ENCODE data around the gene WFIKKN1.

The WFIKKN1 gene

DNA sequence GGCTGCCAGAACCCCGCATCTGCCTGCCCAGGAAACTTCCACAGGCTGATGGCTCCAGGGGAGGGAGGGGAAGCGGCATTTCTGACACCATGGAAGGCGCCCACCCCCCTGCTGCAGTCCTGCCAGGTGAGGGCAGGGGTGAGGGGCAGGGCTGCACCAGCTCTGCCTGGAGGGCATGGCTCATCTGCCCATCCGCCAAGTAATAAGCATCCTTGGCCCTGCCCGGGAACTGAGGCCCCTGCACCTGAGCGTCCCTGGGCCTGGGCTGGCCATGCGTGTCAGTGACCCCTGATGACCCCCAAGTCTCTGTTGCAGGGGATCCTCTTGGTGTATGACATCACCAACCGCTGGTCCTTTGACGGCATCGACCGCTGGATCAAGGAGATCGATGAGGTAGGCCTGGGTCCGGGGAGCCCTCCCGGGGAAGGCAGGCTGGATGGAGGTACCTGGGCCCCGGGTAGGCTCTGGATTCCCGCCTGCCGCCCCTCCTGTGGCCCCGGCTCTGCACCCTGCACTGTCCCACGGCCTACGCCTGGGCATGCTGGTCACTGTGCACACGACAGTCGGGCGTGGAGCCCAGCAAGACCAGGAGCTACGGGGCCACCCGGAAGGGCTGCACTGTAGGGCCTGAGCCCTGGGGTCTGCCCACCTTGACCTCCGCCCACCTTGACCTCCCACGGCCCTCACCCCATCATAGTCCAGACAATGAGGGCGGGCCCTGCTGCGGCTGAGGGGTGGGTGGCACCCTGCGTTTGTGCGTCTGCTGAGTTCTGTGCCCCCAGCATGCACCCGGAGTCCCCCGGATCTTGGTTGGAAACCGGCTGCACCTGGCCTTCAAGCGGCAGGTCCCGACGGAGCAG is 5.4 kb upstream of the WFIKKN1 start:
- no peak for DNase-seq

DNA sequence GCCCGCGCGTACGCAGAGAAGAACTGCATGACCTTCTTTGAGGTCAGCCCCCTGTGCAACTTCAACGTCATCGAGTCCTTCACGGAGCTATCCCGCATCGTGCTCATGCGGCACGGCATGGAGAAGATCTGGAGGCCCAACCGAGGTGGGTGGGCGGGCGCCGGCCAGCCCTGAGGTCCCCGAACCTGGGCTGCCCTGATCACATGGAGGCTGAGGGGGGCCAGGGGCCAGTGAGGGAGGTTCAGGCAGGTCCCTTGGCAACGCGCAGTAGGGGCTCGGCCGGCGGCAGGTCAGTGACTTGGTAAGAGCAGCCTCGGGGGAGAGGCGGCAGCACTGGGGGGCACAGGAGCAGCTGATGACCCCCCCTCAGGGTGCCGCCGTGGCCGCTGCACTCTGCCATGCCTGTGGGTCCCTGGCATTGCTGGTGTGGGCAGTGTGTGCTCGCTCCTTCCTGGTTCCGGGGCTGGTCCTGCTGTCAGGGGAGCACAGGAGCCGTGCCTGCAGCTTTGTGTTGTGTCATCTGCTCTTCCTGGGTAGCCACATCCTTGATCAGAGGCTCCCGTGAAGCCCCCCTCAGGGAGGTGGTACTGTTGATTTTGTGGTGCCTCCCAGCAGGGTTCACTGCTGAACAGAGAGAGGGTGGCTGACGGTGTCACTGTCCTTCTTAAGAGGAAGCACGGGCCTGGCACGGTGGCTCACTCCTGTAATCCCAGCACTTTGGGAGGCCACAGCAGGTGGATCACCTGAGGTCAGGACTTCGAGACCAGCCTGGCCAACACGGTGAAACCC is 4.6 kb upstream of the WFIKKN1 start:
- DNase-seq, result no peak

DNA sequence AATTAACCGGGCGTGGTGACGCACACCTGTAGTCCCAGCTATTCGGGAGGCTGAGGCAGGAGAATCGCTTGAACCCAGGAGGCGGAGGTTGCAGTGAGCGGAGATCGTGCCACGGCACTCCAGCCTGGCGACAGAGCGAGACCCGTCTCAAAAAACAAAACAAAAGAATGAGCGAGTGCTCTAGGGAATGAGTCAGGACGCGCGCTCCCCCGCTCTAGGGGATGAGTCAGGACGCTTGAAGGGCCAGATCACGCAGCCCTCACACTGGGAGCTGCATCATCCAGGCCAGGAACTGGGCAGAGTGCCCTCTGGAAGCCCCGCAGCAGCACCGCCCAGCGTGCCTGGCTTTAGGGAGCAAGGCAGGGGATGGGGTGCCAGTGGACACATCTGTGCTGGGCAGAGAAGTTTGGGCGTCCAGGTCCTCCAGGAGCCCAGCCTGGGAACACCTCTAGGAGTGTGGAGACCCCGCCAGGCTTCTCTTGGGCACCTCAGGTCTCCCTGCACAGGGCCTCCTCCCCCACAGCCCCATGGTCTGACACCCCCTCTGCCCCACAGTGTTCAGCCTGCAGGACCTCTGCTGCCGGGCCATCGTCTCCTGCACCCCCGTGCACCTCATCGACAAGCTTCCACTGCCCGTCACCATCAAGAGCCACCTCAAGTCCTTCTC is 3.9 kb upstream of the WFIKKN1 start:
- DNase-seq, result no peak

DNA sequence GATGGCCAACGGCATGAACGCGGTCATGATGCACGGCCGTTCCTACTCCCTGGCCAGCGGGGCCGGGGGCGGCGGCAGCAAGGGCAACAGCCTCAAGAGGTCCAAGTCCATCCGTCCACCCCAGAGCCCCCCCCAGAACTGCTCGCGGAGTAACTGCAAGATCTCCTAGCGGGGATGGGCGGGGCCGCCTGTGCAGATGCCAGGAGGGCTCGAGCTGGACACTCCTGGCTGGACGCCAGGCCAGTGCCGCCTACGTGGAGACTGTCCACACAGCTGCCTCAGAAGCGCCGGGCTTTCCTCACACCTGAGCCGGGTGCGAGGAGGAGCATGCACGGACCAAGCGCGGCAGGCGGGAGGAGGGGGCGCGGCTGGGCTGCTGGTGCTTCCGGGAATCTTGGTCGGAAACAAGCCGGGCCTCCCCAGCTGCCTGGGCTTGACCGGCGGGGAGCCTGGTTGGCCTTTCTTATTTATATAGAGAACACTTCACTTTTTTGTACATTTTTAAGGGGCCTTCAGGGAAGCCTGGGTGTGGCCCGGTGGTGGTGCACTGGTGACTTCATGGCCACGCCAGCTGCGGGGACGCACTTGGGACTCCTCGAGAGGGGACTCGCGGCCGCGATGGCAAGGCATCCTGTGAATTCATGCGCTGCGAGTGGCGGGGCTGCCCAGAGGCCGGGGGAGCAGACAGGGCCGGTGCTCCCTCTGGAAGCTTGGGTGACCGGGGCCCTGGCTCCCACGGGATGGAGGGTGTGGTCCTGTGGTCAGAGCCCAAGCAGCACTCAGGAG is 3.1 kb upstream of the WFIKKN1 start:
- DNase-seq, result no peak

DNA sequence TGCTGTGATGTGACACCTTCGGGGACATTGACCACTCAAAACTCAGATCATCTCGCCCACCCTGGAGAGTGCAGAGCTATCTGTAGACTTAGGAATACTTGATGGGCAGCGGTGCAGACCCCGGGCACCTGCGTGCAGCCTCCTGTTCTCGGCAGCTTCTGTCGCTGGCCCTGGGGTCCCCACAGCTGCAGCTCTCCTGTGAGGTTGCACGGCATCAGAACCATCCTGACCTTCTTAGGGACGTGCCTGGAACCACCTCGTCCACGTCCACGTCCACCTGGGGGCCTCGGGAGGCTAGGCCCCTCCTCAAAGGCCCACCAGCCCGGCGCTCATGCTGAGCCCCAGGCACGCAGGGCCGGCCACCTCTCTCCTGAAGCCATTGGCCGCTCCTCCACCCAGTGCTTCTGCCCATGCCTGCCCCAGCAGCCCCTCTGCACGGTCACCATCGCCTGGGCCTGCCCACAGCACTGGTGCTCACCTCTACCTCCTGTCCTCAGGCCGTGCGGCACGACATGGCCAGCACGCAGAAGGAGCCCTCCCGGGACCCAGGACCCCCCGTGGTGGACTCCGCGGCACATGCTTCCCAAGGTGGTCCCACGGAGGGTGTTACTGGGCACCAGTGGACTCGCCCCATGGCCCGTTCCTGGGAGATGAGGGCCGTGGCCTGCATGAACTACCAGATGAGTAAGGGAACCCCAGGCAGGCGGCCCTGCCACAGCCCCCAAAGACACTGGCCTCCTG is 2.3 kb upstream of the WFIKKN1 start:
- DNase-seq, result no peak

DNA sequence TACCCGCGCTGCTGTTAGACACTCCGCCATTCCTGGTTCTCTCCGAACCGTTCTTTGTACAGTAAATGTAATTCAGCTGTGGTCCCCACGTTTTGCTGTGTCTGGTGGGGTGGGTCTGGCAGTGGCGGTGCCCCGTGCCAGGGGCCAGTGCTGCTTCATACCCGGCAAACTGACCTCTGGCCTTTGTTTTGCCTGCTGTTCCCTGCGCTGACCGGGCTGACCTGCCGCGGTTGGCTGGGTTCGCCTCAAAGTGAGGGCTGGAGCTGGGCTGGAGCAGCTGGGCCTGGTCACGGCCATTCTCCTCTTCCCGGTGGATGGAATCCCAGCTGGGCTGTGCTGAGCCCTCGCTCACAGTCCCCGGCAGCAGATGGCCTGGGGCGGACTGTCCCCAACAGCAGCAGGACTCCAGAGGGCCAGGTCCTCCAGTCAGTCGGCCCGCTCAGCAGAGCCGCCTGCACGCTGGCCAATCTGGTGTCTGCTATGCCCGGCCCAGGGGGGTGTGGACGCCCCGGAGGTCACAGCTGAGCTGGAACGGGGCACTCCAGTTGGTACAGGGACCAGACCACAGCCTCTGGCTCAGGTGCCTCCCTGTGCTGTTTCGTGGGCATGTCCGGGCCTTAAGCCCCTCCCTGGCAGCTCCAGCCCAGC is 1.5 kb upstream of the WFIKKN1 start:
- no peak for DNase-seq

DNA sequence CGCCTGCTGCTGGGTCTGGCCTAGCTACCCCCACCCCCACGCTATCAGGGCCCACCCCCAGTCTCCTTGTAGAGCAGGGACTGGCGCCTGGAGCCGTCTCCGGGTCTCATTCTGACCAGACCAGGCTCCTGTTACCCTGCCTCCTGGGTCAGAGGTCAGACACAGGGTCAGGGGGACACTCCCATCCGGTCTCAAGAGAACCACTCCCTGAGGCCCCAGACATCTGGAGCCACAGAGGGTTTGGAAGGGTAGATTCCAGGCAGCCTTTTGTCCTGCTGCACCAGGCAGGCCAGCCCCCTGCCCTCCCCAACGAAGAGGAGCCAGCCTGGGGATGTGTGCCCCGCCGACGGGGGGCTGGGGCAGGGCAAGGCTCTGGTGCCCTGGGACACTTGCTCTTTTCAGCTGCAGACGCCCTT is 944 bp upstream of the WFIKKN1 start:
- no peak for DNase-seq

DNA sequence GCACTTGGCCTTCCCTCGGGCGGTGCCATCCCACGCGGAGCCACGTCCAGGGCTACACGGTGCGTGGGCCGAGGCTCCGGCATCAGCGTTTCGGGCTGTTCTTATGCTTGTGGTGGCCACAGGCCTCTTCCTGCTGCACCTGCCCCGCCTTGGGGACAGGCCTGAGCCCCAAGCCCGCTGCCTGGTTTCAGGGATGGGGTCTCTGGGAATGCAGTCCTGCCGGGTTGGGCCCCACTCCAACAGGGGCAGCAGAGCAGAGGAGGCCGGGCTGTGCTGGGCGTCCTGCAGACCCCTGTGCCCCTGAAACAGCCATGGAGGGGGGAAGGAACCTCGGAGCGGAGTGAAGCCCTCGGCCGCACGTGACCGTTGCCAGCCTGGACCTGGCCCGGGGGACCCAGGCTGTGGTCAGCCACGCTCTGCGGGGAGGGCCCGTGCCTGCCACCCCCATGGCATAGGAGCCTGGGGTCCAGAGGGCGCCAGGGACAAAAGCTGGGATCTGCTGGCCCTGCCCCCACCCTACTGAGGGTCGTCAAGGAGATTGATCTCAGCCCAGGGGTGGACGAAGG is 453 bp upstream of the WFIKKN1 start:
- no peak for DNase-seq

DNA sequence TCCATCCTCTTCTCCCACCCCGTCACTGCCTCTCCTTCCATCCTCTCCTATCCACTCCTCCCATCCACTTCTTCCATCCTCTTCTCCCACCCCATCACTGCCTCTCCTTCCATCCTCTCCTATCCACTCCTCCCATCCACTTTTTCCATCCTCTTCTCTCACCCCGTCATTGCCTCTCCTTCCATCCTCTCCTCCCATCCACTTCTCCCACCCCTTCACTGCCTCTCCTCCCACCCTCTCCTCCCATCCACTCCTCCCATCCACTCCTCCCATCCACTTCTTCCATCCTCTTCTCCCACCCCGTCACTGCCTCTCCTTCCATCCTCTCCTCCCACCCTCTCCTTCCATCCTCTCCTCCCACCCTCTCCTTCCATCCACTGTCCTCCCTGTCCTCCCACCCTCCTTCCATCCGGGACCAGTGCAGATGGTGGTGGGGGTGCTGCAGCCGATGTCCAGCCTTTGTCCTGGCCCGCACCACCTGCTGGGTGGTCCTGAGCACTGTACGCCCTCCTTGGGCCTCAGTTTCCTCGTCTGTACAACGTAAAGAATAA is 1.1 kb downstream of the WFIKKN1 start:
- no peak for DNase-seq

DNA sequence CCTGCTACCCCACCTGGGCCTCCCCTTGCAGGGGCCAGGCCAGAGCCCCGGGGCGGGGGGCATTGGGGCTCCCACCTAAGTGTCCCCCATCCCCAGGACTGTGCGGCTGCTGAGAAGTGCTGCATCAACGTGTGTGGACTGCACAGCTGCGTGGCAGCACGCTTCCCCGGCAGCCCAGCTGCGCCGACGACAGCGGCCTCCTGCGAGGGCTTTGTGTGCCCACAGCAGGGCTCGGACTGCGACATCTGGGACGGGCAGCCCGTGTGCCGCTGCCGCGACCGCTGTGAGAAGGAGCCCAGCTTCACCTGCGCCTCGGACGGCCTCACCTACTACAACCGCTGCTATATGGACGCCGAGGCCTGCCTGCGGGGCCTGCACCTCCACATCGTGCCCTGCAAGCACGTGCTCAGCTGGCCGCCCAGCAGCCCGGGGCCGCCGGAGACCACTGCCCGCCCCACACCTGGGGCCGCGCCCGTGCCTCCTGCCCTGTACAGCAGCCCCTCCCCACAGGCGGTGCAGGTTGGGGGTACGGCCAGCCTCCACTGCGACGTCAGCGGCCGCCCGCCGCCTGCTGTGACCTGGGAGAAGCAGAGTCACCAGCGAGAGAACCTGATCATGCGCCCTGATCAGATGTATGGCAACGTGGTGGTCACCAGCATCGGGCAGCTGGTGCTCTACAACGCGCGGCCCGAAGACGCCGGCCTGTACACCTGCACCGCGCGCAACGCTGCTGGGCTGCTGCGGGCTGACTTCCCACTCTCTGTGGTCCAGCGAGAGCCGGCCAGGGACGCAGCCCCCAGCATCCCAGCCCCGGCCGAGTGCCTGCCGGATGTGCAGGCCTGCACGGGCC is 1.9 kb downstream of the WFIKKN1 start:
- DNase-seq, result no peak

DNA sequence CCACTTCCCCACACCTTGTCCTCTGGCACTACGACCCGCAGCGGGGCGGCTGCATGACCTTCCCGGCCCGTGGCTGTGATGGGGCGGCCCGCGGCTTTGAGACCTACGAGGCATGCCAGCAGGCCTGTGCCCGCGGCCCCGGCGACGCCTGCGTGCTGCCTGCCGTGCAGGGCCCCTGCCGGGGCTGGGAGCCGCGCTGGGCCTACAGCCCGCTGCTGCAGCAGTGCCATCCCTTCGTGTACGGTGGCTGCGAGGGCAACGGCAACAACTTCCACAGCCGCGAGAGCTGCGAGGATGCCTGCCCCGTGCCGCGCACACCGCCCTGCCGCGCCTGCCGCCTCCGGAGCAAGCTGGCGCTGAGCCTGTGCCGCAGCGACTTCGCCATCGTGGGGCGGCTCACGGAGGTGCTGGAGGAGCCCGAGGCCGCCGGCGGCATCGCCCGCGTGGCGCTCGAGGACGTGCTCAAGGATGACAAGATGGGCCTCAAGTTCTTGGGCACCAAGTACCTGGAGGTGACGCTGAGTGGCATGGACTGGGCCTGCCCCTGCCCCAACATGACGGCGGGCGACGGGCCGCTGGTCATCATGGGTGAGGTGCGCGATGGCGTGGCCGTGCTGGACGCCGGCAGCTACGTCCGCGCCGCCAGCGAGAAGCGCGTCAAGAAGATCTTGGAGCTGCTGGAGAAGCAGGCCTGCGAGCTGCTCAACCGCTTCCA is 2.7 kb downstream of the WFIKKN1 start:
- DNase-seq, result no peak

DNA sequence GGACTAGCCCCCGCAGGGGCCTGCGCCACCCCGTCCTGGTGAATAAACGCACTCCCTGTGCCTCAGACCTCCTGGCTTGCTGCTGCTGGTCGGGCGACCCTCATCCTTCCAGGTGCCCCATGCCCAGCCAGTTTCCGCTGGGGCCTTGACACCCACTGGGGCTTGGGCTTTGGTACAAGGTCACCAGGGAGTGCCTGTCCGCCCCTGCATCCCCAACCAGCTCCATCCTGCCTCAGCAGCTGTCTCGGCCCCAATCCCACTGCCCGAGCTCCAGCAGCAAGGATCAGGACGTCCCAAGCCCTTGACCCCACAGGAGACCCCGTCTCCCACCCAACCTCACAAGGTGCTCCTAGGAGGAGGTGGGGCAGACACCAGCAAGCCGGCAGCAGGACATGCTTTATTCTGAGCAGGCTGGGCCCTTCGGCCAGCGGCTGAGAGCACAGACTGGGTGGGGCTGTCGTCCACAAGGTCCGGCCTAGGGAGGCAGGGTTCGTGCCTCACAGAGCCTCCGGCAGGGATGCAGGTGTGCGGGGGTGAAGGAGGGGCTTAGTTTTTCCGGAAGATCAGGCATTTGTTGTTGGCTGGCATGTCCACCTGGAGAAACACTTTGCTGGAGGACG is 3.4 kb downstream of the WFIKKN1 start:
- DNase-seq, result no peak

DNA sequence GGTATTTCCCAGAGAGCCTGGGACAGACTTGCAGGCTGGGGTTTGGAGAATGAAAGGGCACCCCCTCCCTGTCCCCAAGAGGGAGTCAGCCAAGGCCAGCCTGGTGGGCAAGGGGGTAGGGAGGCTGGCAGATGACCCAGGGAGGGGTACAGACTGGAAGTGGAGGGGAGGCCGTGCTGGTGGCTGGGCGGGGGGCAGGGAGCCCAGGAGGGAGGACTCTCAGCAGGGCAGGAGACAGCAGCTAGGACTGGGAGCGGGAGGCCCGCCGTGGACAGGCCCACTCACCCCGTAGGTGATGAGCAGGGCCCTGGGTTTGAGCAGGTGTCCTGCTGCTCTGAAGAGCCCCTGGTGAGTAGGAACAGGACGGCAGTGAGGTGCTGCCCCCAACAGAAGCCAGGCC is 4.2 kb downstream of the WFIKKN1 start:
- DNase-seq, result no peak

DNA sequence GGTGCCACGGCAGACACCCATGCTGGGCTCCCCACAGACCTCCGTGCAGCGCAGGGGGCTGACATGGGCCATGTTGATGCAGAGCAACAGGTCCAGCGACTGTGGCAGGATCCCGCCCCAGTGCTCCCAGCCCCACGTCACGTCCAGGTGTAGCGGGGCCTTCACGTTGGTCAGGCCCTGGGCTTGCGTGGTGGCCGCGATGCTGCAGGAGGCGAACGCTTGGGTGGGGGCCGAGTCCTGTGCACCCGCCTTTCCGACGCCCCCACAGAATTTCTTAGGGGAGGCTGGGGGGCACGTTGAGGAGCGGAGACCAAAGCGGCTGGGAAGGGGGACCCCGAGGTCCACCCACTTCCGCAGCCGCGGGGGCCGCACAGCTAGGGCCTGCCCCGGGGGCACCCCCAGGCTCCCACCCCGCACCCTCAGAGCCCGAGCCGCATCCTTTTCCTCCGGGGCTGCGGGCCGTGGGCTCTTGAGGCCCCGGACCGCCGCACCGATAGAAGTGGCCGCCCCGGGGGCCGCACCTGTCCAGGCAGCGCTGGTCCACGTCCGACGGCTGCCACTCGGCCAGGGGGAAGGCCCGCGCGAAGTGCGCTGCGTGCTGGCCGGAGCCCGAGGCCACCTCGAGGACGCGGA is 4.9 kb downstream of the WFIKKN1 start:
- DNase-seq, result no peak

DNA sequence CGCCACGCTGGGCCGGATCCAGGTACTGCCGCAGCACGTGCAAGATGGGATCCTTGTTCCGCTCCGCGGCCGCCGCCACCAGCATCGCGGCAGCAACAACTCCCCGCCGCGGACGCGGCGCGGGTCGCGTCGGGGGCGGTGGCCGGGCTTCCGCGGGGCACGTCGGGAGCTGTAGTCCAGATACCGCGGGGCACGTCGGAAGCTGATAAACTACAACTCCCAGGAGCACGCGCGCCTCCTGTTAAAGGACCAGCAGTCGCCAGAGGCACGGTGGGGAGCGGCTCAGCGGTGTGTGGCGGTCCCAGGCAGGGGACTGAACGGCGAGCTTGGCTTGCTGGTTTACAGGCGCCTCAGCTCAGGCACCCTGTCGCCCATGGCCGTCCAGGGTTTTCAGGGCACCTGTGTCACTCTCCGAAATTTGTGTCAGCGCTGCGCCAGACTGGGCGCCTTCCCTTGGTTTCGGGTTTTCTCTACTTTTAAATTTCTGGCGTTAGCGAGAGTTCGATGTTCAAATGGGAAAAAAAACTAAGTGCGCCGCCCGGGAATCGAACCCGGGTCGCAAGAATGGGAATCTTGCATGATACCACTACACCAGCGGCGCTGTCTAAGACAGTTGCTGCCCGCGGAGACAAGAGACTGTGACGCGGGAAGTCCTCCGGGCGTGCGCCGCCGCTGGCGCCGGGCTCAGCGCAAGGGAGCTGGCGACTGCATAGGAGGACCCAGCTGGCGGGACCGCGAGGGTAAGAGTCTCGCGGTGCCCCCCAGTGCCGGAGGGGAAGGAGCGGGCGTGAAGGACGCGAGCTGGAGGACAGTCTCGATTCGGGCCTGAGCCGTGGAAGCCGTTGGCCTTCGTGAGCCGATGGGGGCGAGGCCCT is 5.7 kb downstream of the WFIKKN1 start, which contains the start of gene METTL26:
TSS of gene METTL26 (minus strand) at position 100 of the 875 bp plus-strand sequence. CDS start at position 85, 15 bp downstream.
- DNase-seq, result peak; percentile 91

DNA sequence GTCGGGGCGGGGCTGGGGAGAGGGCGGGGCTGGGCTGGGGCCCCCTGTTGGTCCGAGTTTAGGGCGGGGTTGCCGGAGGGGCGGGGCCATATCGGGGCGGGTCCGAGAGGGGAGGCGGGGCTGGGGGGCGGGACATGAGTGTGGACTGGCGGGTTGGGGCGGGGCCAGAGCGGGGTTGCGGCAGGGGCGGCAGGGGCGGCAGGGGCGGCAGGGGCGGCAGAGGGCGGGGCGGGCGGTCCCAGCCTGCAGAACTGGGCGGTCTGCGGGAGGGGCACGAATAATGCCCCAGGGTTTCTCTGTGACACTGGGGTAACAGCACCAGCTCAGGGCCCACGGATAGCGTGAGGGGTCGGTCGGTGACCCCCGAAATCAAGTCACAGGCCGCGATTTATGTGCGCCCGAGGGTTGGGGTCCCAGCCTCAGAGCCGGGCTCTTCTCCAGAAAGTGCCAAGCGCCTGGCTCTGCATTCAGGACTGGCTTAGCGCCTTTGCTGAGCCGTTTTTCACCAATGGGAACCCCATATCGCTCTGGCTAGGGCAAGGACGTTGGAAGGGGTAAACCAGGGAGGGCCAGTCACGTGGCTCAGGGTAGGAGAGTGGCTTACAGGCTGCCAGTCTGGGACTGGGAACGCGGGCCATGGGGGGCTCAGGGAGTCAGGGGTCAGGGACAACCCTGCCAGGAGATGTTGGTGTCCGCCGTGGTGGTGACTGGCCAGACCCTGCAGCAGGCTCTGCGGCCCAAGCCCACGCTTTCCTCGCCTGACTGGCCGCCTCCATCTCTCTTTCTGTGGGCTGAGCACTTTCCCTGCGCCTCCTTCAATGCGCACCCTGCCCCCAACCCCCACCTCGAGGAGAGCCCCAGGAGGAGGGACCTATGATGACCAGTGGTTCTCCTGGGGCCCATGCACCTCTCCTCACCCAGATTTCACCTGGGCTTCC is 6.6 kb downstream of the WFIKKN1 start:
- DNase-seq, result peak; percentile 83

Measured in activated CD8-positive, alpha-beta memory T cell treated with anti-CD3 and anti-CD28 coated beads, Interleukin-2, amount 50 U/mL, for 4 hours (primary cell).